GM10248 (cell line): Measurements from ENCODE around the gene TBC1D3I.
"Not testable (repeated sequence)": the region's sequence is repeated elsewhere in the genome, so short reads cannot be mapped to it uniquely, and the experiment has no call there.

ENCODE experiments used
- CTCF ChIA-PET: fragments of 300-600 bp; sonication (Branson Sonifier 250); formaldehyde crosslinking; extraction: SDS; loops from one replicate; lab custom pipeline; 2021; ENCODE audit warnings: antibody characterized with exemption; lab: Yijun Ruan, JAX
- POLR2A ChIA-PET: fragments of 350-650 bp; sonication (Branson Sonifier 250); formaldehyde crosslinking; extraction: SDS; loops from one replicate; lab custom pipeline; 2020; ENCODE audit warnings: antibody characterized with exemption; lab: Yijun Ruan, JAX
- DNase-seq: peaks from one replicate; pipeline ENCODE4 v3.0.0; 2012; ENCODE audit errors: extremely low spot score
- TF ChIP-seq, protein P1 (sequence below): IDR thresholded peaks from 2 replicates; pipeline ENCODE4 v1.5.1; 2012; ENCODE audit warnings: mild to moderate bottlenecking, low read depth; ENCODE audit errors: extremely low read depth, missing control alignments, control extremely low read depth

The TBC1D3I gene

DNA sequence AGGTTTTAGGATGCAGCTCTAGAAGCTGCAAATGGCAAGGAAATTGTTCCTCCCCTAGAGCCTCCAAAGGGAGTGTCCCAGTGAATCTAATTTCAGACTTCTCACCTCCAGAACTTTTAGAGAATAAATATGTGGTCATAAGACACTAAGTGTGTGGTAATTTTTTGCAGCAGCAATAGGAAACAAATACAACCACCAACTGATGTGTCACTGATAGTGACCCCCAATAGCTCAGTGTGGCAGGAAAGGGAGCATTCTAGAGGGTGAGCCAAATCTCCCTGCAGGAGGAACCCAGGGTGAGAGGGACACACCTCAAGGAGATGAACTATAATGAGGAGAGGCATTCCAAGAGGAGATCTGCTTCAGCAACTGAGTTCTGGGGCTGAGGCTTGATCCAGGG is 49.5 kb downstream of the TBC1D3I start:
- ChIA-PET POLR2A (no interaction called here), CTCF (no interaction called here)
- TF ChIP-seq, protein P1, sequence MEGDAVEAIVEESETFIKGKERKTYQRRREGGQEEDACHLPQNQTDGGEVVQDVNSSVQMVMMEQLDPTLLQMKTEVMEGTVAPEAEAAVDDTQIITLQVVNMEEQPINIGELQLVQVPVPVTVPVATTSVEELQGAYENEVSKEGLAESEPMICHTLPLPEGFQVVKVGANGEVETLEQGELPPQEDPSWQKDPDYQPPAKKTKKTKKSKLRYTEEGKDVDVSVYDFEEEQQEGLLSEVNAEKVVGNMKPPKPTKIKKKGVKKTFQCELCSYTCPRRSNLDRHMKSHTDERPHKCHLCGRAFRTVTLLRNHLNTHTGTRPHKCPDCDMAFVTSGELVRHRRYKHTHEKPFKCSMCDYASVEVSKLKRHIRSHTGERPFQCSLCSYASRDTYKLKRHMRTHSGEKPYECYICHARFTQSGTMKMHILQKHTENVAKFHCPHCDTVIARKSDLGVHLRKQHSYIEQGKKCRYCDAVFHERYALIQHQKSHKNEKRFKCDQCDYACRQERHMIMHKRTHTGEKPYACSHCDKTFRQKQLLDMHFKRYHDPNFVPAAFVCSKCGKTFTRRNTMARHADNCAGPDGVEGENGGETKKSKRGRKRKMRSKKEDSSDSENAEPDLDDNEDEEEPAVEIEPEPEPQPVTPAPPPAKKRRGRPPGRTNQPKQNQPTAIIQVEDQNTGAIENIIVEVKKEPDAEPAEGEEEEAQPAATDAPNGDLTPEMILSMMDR, result no peak
- DNase-seq, result no peak

GRCh38 chr17:36213695-36214094 is 50.7 kb downstream of the TBC1D3I start:
- TF ChIP-seq, protein P1, result no peak
- POLR2A ChIA-PET, result no interaction called here
- CTCF ChIA-PET, result no interaction called here

DNA sequence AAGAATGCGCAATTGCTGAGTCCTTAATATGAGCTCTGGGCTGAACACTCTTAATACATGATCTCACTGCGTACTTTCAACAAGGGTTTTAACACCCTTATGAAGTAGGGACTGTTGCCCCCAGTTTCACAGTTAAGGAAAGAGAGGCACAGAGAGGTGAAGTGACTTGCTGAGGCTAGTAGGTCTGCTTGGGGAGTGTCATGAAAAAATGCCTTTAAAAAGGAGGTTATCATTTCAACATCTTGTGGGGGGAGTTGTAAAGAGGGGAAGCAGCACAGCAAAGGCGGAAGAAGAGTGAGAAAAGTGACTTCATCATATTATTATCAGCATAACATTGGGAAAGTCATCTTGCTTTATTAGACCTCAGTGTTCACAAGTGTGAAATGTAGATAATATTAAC is 51.4 kb downstream of the TBC1D3I start:
- POLR2A ChIA-PET, result no interaction called here
- CTCF ChIA-PET, result no interaction called here
- TF ChIP-seq, protein P1, result no peak
- DNase-seq, result no peak

More at GRCh38 chr17:36213695-36214094, 50.7 kb downstream of the TBC1D3I start:
- no peak for DNase-seq

- CTCF ChIA-PET, result interaction anchor here (1.7 kb wide), 1 partner anchor 65 kb away, joined by 4 read pairs; no protein-coding TSS in a partner anchor
- no peak for DNase-seq
- TF ChIP-seq, protein P1, result no peak
- POLR2A ChIA-PET, result no interaction called here
These were observed 52.1 kb downstream of the TBC1D3I start for GRCh38 chr17:36212272-36212605.

DNA sequence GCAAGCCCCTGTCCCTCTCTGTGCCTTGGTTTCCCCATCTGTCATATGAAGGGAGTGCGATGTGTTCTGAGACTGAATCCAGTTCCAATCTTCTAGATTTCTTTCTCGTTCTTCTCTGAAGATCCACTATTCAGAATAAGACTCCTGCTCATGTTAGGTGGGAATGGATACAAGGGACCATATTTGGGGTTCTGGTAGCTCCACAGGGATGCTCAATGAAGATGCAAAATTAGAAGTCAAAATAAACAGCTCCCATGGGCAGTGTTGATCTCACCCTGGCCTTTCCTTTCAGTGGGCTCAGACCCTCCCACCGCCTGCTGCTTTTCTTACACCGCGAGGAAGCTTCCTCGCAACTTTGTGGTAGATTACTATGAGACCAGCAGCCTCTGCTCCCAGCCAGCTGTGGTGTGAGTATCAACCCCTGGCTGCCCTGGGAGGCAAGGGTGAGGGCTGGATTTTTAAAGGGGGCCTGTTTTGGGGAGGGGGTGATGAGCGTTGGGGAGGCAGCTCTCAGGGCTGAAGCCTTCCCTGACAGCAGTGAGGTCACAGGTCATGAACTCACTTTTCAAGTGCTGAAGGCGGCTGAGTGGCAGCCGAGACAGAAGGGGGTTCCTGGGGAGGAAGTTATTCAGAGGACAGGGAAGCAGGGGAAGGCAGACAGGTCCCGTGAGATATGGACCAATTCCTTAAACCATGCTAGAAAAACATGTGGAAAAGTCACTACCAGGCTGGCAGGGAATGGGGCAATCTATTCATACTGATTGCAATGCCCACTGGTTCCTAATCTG is 52.7 kb downstream of the TBC1D3I start:
- CTCF ChIA-PET, result interaction anchor here (0.9 to 1.7 kb wide), 4 partner anchors 20 to 242 kb away, joined by 3 to 4 read pairs (median 4); no protein-coding TSS in a partner anchor
- DNase-seq, POLR2A ChIA-PET: not testable (repeated sequence)

- POLR2A ChIA-PET, result not testable (repeated sequence)
- CTCF ChIA-PET, result interaction anchor here (0.9 to 1.7 kb wide), 6 partner anchors 15 to 241 kb away, joined by 3 to 7 read pairs (median 4); partner anchors contain the start of genes CCL3L1 and CCL3L3
These were observed 53.7 kb downstream of the TBC1D3I start, which contains the start of gene CCL4L2 for GRCh38 chr17:36210439-36211211. TSS of gene CCL4L2 (plus strand) at chr17:36211063.

GRCh38 chr17:36209575-36209974 is 54.8 kb downstream of the TBC1D3I start:
- POLR2A ChIA-PET, result no interaction called here

More at GRCh38 chr17:36210439-36211211, 53.7 kb downstream of the TBC1D3I start, which contains the start of gene CCL4L2:
- DNase-seq, result not testable (repeated sequence)

GRCh38 chr17:36207383-36207782 is 57.0 kb downstream of the TBC1D3I start:
- DNase-seq, result not testable (repeated sequence)
- CTCF ChIA-PET, result interaction anchor here (1.6 kb wide), 1 partner anchor 11 kb away, joined by 4 read pairs; the partner anchor contains the start of genes CCL3L1 and CCL3L3
- POLR2A ChIA-PET, result interaction anchor here (1.1 kb wide), 1 partner anchor 11 kb away, joined by 7 read pairs; the partner anchor contains the start of genes CCL3L1 and CCL3L3

More at GRCh38 chr17:36209575-36209974, 54.8 kb downstream of the TBC1D3I start:
- CTCF ChIA-PET, result interaction anchor here (1.3 to 1.7 kb wide), 3 partner anchors 14 to 240 kb away, joined by 3 to 7 read pairs (median 4); partner anchors contain the start of genes CCL3L1 and CCL3L3
- no peak for DNase-seq
- TF ChIP-seq, protein P1, result no peak

GRCh38 chr17:36206486-36206821 is 57.9 kb downstream of the TBC1D3I start:
- CTCF ChIA-PET, result interaction anchor here (1.6 kb wide), 1 partner anchor 10 kb away, joined by 4 read pairs; the partner anchor contains the start of genes CCL3L1 and CCL3L3
- not testable (repeated sequence) for DNase-seq
- POLR2A ChIA-PET, result interaction anchor here (1.0 to 1.1 kb wide), 2 partner anchors 10 to 117 kb away, joined by 3 to 7 read pairs; partner anchors contain the start of genes CCL3, CCL3L1 and CCL3L3
